Tibial artery (tissue), 4 donors: ENCODE measurements around the gene MPP4.
A peak's percentile ranks its signal among the peaks of the same experiment; 100 is the strongest.

Experiments
- DNase-seq, 2 donors: peaks; one replicate each; pipeline ENCODE4 v3.0.0-alpha.2; 2019
- H3K27ac ChIP-seq, 2 donors: fragments of 200-600 bp; sonication (generic) in 1 of 2; 1 replicate in 1 of 2; 2 replicates in 1 of 2; pipeline ENCODE4 v1.5.1; 2018 to 2019; ENCODE audit warnings: mild to moderate bottlenecking in 1 of 2
- H3K27me3 ChIP-seq, 2 donors: fragments of 200-600 bp; sonication (generic) in 1 of 2; one replicate each; pipeline versions ENCODE4 v1.5.1 to v1.6.0; 2016 to 2019
- H3K36me3 ChIP-seq, 3 donors: fragments of 200-600 bp; sonication (generic) in 2 of 3; one replicate each; pipeline ENCODE4 v1.5.1; 2016 to 2019; ENCODE audit warnings: mild to moderate bottlenecking in 2 of 3
- H3K4me1 ChIP-seq, 4 donors: fragments of 200-600 bp; sonication (generic) in 2 of 4; 1 replicate in 3 of 4; 2 replicates in 1 of 4; pipeline ENCODE4 v1.5.1; 2016 to 2019
- H3K4me3 ChIP-seq, 2 donors: fragments of 200-600 bp; sonication (generic) in 1 of 2; 1 replicate in 1 of 2; 2 replicates in 1 of 2; pipeline ENCODE4 v1.5.1; 2018 to 2019; ENCODE audit warnings: mild to moderate bottlenecking in 2 of 2
- H3K9me3 ChIP-seq, 3 donors: fragments of 200-600 bp; sonication (generic) in 1 of 3; one replicate each; pipeline ENCODE4 v1.5.1; 2016 to 2019
- intact Hi-C: fragments of 100-400 bp; cut with DNase I; formaldehyde crosslinking; loops from one replicate; pipeline ENCODE4 v1.15.0; 2023; ENCODE audit warnings: low total_unique reads
- TF ChIP-seq, protein P1 (sequence below), 2 experiments: fragments of 200-600 bp in 1 of 2; fragments of 450-650 bp in 1 of 2; IDR thresholded peaks; one replicate each; pipeline ENCODE4 v1.5.1; 2017 to 2019; ENCODE audit warnings: antibody characterized with exemption in 2 of 2, mild to moderate bottlenecking in 1 of 2, moderate library complexity in 1 of 2

MPP4 gene

DNA sequence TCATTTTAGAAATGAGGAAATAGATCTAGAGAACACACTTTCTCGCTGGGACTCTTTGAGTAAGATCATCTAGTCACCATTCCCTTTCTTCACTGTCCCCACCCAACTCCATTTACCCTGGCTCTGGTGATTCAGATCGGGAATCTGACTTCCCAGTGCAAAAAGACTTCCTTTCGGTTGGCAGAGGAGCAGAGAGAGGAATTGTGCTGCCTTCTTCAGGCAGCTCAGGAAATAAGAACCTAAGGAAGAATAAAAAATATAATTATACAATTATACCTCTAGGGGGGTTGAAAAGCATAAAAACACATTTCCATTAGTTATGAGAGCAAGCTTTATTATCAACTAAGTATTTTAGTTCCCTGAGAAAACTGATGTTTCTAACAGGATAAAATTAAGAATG, 9.3 kb upstream of the MPP4 start:
- TF ChIP-seq, protein P1, sequence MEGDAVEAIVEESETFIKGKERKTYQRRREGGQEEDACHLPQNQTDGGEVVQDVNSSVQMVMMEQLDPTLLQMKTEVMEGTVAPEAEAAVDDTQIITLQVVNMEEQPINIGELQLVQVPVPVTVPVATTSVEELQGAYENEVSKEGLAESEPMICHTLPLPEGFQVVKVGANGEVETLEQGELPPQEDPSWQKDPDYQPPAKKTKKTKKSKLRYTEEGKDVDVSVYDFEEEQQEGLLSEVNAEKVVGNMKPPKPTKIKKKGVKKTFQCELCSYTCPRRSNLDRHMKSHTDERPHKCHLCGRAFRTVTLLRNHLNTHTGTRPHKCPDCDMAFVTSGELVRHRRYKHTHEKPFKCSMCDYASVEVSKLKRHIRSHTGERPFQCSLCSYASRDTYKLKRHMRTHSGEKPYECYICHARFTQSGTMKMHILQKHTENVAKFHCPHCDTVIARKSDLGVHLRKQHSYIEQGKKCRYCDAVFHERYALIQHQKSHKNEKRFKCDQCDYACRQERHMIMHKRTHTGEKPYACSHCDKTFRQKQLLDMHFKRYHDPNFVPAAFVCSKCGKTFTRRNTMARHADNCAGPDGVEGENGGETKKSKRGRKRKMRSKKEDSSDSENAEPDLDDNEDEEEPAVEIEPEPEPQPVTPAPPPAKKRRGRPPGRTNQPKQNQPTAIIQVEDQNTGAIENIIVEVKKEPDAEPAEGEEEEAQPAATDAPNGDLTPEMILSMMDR (IDR thresholded peaks at IDR 0.05): no peak
- H3K27ac ChIP-seq: no peak overlapping the region
- no peaks in the 10 kb centered on the region for H3K4me1 ChIP-seq
- intact Hi-C loops: no loop called here
- peaks cover 70 to 74% (median 73%) of the 10 kb centered on the region in 3 donors for H3K36me3 ChIP-seq
- H3K27me3 ChIP-seq: no peaks in the 10 kb centered on the region
- no peak for DNase-seq
- no peaks in the 10 kb centered on the region for H3K9me3 ChIP-seq
- no peak overlapping the region for H3K4me3 ChIP-seq

DNA sequence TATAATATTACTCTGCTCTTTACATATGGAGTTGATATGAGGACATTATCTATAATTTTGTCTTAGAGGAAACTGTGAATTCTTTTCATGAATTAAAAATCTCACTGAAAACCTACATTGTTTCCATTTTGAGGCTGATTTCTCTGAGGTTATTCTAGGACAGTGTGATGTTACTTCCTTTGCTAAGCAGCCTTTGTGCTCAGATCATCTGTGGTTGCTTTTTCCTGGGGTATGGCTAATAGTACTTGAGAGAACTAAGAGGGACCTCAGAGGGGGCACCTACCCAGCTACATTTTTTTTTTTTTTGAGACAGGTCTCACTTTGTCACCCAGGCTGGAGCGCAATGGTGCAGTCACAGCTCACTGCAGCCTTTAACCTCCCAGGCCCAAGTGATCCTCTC, 8.7 kb upstream of the MPP4 start:
- DNase-seq: no peak
- Histone ChIP-seq H3K9me3 (no peaks in the 10 kb centered on the region), H3K27me3 (no peaks in the 10 kb centered on the region), H3K4me1 (no peaks in the 10 kb centered on the region), H3K36me3 (peaks cover 75 to 78% (median 76%) of the 10 kb centered on the region in 3 donors), H3K4me3 (no peak overlapping the region), H3K27ac (no peak overlapping the region)
- intact Hi-C loops: no loop called here
- TF ChIP-seq, protein P1 (IDR thresholded peaks at IDR 0.05): no peak

DNA sequence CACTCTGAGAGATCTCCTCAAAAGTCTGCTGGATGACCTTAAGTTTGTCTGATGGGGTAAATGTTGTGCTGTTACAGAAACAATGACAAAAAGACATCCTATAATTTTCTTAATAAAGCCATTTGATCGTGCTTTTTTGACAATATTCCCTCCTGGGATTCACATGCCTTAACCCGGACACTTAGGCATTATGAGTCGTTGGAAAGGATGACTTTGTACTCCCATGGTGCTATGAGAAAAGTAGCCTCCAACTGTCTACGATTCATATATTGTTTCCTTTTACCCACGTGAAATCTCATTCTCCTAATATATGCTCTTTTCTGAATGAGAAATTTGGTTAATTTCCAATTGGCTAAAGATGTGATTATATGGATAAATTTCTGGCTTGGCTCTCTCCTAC, 6.1 kb upstream of the MPP4 start:
- Histone ChIP-seq H3K4me3 (no peak overlapping the region), H3K27ac (no peak overlapping the region), H3K4me1 (no peaks in the 10 kb centered on the region), H3K27me3 (no peaks in the 10 kb centered on the region), H3K9me3 (no peaks in the 10 kb centered on the region), H3K36me3 (peaks cover 71 to 76% (median 72%) of the 10 kb centered on the region in 3 donors)
- intact Hi-C loops: no loop called here
- DNase-seq: no peak
- TF ChIP-seq, protein P1 (IDR thresholded peaks at IDR 0.05): no peak

DNA sequence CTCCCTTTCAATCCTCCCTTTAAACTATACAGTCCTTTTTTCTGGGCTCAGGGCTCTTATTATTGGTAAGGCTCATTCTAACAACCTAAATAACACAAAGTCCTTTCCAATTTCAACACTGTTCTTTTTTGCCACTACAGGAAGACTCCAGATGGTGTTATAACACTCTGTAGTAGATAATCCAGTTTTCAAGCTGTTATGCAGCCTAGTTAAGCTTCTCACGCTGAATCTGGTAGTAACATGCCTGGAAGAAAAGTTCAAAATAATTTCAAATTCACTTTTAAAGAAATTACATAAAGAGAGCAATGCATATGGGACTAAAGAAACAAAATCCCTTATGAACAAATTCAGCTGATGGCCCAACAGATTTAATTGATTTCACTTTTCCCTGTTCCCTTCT, 3.2 kb upstream of the MPP4 start:
- TF ChIP-seq, protein P1 (IDR thresholded peaks at IDR 0.05): no peak
- intact Hi-C loops: no loop called here

DNA sequence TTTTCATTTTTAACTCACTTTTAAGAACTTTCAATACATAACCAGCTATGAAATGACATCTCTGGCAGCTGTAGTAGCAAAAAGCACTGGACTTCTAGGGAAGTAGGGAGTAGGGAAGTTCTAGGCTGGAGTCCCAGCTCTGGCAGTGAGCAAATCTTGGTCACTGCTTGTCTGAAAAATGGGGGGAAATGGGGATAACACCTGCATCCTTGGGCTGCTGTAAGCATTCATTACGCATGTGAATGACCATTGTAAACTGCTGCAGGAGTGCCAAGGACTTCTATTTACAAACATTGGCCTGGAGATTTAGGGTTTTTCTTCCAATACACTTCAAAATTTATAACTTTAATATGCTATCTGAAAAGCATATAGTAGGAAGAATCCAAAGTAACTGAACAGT, 972 bp upstream of the MPP4 start:
- H3K36me3 ChIP-seq: peaks cover 33 to 35% (median 34%) of the 10 kb centered on the region in 3 donors
- H3K27me3 ChIP-seq: no peaks in the 10 kb centered on the region
- H3K4me1 ChIP-seq: peaks cover 0 to 19% (median 6%) of the 10 kb centered on the region in 4 donors
- intact Hi-C loops: no loop called here
- no peak for DNase-seq
- H3K4me3 ChIP-seq: no peak overlapping the region
- H3K27ac ChIP-seq: peak overlapping the region in 1 of 2 donors; percentile 47
- H3K9me3 ChIP-seq: no peaks in the 10 kb centered on the region
- TF ChIP-seq, protein P1 (IDR thresholded peaks at IDR 0.05): no peak

More for the DNA sequence above, 3.2 kb upstream of the MPP4 start:
- H3K4me3 ChIP-seq: no peak overlapping the region
- H3K36me3 ChIP-seq: peaks cover 51 to 56% (median 56%) of the 10 kb centered on the region in 3 donors
- no peak for DNase-seq
- peaks cover 0 to 19% (median 6%) of the 10 kb centered on the region in 4 donors for H3K4me1 ChIP-seq
- no peaks in the 10 kb centered on the region for H3K27me3 ChIP-seq
- H3K9me3 ChIP-seq: no peaks in the 10 kb centered on the region
- H3K27ac ChIP-seq: no peak overlapping the region

DNA sequence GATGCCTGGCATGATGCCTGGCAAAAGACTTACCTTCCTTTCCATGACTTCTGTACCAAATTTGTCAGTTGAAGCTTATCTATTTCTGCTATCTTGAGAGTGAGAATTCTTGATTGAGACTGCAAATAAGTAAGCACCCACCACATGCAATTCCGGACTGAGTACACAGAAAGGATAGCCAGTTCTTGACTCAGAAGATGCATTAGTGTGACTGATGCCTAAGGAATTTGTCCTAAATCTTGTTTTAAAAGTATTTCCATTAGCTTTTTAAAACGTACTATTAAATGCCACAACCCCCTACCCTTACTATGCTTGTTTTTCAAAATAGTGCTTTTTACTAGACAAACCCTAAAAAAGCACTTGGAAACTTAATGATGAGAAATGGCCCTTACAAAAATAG, 545 bp downstream of the MPP4 start:
- no peaks in the 10 kb centered on the region for H3K27me3 ChIP-seq
- H3K4me3 ChIP-seq: no peak overlapping the region
- peaks cover 0 to 19% (median 6%) of the 10 kb centered on the region in 4 donors for H3K4me1 ChIP-seq
- H3K27ac ChIP-seq: peak overlapping the region; percentile 25 to 47
- no peaks in the 10 kb centered on the region for H3K9me3 ChIP-seq
- DNase-seq: no peak
- H3K36me3 ChIP-seq: peaks cover 20 to 21% (median 20%) of the 10 kb centered on the region in 3 donors
- intact Hi-C loops: no loop called here
- TF ChIP-seq, protein P1 (IDR thresholded peaks at IDR 0.05): no peak
